NCI-H524 treated with DMSO at 0.1 percent for 48 hours (cell line): Measurements from ENCODE around the gene RBM20.
A peak's percentile ranks its signal among the peaks of the same experiment; 100 is the strongest.

Experiments
- DNase-seq: peaks from one replicate; lab custom pipeline; 2025; lab: John Stamatoyannopoulos, UW

The RBM20 gene

DNA sequence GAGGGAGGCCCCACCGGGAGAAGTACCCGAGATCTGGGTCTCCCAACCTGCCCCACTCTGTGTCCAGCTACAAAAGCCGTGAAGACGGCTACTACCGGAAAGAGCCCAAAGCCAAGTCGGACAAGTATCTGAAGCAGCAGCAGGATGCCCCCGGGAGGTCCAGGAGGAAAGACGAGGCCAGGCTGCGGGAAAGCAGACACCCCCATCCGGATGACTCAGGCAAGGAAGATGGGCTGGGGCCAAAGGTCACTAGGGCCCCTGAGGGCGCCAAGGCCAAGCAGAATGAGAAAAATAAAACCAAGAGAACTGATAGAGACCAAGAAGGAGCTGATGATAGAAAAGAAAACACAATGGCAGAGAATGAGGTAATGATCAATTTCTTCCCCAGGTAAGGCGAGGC, 168.4 kb downstream of the RBM20 start:
- no peak for DNase-seq

DNA sequence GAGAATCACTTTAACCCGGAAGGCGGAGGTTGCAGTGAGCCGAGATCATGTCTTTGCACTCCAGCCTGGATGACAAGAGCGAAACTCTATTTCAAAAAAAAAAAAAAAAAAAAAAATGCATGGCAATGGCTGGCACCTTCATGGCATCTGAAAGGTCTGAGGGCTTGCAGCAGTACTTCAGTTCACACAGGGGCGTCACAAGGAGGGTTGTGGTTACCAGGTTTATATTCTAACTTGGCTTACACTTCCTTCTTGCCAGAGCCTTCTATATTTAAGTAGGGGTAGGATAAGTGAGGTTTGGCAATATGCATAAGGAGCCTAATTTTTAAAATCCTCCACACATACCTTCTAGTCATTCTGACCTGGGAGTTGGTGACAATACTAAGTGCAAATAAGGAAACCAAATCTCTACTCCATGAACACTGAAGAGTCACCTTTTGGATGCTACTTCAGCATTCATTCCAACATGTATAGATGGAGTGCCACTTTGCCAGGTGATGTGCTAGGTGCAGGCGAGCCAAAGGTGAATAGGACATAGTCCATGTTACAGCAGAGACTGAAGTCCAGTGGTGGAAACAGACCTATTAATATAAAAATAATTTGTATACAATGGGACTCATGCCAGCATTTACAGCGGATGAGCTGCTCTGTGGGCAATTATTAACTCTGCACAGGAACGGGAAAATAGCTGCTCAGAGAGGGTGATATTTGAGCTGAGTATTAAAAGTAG, 169.8 kb downstream of the RBM20 start:
- no peak for DNase-seq

DNA sequence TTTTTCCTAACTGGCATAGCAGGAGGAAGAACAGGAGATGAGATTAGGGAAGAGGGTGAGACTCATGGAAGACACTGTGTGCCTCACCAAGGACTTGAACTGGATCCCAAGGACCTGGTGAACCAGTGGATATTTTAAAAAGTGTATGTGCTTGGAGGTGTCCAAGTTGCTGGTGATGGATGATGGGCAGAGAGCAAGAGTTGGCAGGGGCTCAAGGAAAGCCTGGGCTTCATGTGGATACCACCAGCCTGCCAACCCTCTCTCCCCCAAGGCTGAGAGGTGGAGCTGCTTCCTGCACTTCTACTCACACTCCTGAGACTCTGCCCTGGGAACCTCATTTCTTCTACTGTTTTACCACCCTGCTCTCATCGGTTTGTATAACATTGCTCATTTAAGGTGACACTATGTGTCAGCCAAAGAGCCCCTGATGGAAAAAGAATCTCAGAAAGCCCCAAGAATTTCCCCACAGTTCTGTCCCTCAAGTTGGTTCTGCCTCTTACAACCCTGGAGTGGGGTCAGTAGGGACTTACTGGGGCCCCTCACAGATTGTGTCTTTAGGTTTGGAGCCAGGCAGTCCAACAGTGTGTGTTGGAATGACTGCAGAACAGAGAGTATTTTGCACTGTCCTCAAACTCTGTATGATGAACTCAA, 171.3 kb downstream of the RBM20 start:
- no peak for DNase-seq

DNA sequence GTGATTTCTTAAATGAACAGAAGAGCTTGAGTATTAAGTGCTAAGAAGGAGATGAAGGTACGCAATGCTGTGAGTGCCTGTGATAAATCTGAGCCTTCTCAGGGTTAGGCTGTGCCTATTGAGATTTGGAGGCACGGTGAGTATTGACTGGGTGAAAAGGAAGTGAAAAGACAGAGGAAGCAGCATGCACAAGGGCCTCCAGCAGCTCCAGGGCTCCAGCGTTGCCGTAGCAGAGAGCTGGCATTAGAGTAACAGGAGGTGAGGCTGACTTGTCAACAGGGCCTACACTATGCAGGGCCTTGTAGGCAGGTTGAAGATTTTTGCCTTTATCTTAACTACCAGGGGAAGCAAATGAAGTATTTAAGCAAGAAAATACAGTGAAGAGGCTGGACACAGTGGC, 173.5 kb downstream of the RBM20 start:
- no peak for DNase-seq

DNA sequence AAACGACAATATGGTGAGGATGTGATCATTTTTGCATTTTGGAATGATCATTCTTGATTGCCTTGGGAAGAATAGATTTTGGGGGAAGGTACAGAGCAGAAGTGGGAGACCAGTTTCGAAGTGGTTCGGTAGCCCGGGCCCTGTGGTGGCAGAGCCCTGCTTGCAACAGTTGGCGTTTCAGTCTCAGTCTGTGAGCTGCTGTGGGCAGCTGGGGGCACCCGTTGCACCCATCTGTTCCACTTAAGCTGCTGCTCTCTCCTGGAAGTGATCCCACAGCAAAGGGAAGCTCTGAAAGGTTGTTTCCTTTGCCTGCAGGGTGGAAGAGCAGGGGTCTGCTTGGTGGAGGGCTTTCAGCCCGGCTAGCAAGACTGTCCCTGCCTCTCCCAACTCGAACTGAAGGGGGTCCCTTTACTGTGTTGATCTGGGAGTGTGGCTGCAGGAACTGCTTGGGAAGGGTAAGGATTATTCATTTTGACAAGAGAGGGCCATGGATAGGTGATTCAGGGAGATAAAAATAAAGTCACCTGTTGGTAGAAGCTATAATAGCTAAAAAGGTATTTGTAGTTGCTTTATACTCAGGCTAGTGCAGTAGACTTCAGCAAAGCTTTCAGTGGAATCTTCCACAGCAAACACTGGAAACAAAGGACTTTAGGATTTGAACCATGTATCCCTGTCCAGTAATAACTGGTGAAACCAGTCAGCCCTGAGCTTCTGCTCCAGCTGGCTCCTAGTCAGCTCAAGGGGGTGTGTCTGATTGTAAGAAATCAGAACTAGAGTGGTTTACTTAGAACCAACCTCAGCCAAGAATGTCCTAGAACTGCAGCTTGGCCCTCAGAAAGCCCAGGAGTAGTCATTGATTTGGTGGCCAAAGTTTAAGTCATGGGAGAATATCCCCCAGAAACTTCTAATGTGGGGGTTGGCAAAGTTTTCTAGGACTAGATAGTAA, 174.4 kb downstream of the RBM20 start:
- peak; percentile 12 for DNase-seq

DNA sequence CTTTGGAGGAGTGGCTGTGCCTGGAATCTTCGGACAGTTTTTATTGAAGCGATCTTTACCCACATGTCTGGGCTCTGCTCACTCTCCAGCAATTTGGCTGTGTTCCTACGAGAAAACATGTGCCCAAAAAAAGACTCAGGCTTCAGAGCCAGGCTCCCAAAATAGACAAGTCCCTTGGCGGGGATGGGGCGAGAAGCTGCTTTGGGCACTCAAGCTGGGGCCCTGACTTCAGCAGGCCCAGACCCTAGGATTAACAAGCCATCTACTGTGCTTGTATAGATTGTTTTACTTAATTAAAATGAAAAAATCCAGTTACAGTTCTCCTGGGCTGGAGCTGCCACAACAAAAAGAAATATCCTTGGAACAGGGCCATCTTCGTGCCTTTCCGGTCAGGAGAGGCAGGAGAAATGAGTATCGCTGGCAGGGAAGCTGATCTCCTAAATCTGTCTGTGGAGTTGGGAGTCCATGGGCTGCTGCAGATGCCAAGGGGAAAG, 176.2 kb downstream of the RBM20 start:
- DNase-seq: no peak

DNA sequence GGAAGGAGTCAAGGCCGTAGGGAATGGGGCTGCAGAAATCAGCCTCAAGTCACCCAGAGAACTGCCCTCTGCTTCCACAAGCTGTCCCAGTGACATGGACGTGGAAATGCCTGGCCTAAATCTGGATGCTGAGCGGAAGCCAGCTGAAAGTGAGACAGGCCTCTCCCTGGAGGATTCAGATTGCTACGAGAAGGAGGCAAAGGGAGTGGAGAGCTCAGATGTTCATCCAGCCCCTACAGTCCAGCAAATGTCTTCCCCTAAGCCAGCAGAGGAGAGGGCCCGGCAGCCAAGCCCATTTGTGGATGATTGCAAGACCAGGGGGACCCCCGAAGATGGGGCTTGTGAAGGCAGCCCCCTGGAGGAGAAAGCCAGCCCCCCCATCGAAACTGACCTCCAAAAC, 177.4 kb downstream of the RBM20 start:
- no peak for DNase-seq

DNA sequence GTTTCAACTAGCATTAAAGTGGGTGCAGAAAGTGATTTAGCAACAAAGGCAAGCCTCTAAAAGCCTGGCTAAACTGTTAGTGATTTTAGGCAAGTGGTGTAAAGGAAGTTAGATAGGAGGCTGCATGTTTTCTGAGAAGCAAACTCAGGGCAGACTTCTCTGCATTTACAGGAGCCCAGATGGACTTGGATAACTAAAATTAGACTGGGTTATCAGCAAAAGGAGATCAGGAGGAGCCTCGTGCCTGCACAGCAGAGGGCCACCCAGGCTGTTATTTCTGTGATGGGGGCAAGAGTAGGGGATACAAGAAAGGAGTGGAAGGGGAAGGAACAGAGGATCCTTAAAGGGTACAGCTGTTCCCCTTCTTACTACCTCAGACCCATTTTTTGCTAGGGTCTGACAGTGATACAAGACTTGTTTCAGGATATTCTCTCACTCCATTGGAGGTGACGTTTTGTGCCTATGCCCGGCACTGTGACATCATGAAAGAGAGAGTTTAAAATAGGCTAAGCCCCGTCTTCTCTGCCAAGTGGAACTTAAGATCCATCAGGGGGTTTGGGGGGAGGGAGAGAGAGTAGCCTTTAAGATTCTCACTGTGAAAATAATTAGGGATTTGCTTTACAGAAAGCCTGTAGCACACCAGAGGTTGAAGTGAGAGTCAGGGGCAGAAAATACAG, 178.0 kb downstream of the RBM20 start:
- no peak for DNase-seq

DNA sequence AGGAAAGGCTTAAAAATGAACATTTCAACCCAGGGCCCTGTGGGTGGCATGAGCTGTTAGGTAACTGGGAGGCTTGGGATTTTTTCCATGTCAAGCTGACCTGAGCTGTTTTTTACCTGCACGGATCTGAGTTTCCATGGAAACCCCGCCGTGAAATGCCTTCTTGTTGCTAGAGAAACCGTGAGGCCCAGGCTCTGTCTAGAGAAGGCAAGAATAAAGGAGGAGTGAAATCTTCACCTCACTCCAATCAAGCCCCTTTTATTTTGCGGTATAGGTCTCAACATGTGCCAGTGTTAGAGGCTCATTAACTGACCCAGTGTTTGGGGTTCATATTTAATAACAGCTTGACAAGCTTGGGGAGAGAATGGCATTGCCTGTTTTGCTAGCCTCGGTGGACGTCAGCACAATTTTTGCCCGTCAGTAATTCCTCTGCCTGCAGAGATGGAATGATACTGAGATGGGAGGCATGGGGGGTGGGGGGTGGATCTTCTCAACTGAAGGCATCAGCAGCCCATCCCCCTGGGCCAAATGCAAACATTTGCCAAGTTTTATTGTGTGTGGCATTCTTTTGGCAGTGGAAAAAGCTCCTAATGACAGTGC, 178.7 kb downstream of the RBM20 start:
- no peak for DNase-seq

DNA sequence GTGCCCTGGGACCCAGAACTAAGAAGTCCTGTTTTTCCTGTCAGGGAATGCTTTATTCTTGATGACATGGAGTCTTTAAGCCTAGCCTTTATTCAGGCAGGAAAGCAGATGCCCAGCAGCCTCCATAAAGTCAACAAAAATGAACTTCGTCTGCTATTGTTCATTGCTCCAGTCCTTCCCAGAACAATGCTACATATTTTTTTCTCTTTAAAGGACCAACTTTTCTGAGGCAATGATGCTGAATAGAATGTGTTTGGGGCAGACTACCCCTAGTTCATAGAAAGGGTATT, 180.0 kb downstream of the RBM20 start:
- no peak for DNase-seq

DNA sequence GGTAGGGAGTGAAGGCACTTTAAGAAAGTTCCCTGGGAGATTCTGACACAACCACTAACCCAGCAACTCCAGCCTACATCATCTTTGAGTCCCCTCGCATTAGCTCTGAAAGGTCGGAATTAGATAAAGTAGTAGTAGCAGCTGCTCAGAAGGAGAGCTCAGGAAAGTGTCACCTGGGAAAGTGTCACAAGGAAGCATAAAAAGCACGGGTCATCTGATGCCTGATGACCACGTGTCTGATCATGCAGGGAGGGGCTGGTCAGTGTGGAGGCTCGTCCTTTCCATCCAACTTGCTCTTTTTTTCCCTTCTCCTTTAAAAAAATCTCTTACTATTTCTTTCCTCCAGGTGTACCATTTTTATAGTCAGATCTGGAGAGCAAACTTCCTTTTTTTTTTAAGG, 180.5 kb downstream of the RBM20 start:
- no peak for DNase-seq

DNA sequence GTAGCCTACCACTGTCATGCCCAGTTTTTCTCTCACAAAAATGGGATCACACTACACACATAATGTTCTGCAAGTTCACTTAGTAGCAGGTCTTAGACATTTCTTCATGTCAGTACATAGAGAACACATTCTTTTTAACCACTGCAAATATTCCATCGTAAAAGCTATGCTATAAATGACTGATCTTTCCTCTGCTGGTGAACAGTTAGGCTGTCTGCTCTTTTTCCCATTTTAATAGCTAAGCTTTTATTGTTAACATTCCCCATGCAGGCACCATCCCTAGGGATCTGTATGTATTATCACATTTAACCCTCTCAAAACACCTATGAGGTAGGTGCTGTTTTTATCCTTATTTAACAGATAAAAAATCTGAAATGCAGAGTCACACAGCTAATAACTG, 181.4 kb downstream of the RBM20 start:
- DNase-seq: no peak

DNA sequence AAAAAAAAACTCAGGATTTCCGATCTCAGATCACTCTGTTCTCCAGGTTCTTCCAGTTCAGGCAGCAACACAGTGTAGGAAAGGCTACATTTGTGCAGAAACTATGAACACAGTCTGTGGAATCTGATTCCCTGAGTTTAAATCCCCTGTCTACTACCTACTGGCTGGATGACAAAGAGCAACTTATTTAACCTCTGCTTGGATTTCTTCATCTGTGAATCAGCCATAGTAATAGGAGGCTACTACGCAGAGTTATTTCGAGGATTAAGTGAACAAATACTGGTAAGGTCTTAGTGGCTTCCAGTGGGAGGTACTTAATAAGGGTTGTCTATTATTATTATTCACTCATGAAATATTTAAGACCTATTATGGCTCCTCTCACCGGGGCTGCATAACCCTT, 183.3 kb downstream of the RBM20 start:
- DNase-seq: no peak

DNA sequence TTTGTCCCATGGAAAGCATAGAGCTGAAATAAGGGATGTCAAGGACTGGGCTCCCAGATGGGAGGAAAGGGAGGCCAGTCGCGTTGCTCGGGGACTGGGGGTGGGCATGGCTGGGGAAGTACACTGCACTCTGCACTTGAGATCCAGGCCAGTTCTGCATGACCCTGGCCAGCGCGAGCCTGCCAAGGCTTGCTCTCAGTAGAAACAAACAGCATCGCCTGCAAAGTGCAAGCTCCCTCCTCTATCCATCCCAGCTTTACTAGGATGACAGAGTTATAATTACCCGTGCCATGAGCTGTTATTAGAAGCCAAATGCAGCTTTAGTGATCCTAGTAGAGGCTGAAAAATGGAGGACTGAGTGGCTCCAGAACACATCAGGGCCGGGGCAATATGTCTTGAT, 183.7 kb downstream of the RBM20 start:
- no peak for DNase-seq

DNA sequence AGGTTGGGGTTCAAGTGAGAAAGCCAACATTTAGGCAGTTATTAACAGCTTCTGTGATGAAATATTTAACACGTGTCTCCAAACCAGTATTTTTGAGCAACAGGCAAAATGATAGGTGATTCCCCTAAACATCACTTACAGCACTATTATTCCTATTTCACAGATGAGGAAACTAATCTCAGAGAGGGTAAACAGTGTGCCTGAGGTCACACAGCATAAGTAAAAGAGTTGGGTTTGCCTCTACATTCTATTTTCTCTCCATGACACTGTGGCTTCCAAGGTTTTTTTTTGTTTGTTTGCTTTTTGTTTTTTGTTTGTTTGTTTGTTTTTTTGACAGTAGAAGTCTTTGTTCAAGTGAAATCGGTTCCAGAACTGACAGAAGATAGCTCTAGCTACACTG, 184.4 kb downstream of the RBM20 start:
- DNase-seq: no peak

DNA sequence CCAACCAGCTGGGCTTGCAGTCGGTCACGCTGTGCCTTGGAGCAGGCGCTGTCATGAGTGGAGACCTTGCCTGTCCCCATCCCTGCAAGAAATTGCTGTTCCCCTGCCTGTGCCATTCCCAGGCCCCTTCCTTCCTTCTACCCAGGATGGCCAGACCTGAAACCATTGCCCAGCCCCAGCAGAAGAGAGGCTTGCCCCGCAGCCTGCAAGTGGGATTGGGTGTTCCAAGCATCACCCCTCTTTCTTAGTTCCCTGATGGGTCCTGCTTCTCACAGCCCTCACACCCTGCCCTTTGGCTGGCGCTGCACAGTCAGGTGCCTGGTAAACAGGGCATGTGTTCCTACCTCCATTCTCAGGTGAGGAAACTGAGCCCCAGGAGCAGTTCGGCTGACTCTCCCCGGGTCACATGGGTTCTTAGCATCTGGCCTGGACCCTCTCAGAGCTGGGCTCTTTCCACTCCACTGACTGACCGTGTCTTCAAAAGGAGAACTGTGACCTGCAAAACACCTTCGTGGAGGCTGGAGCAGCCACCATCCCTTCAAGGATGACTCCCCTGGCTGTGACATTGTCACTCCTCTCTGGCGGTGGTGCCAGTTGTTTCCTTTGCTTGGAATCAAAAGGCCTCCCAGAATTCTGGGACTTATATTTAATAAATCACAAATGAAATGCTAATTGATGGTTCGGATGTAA, 185.7 kb downstream of the RBM20 start:
- DNase-seq: no peak

DNA sequence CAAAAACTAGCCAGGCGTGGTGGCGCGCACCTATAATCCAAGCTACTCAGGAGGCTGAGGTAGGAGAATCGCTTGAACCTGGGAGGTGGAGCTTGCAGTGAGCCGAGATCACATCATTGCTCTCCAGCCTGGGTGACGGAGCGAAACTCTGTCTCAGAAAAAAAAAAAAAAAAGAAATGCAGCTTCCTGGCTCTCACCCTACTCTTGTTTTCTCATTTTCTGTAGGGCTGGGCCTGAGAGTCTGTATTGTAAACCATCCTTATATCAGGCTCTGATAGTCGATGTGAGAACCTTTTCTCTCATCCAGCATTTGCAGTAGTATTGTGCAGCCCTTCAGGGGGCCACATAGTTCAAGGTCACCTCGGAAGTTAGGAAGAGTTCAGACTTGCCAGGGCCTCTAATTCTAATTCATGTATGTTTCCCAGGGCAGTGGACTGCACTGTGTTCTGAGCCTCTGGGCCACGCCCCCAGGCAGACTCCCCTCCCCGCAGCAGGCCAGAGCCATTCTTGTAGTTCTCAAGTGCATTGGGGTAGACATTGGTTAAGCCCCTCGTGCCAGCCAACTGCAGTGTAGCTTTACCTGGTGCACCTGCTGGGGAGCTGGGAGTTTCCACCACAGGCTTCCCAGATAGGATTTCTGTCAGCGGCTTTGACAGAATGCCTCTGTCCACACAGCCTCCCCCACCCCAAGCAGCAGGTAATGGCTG, 189.3 kb downstream of the RBM20 start:
- DNase-seq: no peak

DNA sequence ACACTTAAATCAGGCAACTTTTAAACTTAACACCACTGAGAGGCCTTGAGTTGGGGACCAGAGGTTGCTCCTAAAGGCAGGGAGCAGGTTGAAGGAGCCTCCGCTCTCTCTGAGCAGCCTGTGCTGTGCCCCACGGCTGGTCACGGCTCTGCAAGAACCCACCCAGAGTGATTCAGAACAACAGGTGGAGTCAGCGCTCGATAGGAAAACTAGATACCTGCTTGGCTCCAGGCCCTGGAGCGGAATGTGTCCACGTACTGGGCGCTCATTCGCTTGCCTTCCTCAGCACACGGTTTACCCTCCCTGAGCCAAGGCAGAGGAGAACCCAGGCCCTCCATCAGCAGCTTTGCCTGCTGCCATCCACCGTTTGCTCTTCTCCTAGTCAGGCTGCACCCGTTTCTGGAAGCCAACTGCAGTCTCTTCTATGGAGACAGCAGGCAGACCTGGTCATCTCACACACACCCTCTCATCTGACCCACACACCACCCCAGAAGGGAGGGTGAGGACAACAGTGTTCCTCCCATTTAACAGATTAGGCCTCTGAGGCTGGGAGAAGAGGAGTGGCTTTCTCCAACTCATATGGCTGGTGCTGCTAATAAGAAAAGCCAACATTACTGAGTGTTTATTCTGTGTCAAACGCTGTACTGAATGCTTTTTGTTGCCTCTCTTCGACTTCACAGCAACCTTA, 189.9 kb downstream of the RBM20 start:
- DNase-seq: no peak

DNA sequence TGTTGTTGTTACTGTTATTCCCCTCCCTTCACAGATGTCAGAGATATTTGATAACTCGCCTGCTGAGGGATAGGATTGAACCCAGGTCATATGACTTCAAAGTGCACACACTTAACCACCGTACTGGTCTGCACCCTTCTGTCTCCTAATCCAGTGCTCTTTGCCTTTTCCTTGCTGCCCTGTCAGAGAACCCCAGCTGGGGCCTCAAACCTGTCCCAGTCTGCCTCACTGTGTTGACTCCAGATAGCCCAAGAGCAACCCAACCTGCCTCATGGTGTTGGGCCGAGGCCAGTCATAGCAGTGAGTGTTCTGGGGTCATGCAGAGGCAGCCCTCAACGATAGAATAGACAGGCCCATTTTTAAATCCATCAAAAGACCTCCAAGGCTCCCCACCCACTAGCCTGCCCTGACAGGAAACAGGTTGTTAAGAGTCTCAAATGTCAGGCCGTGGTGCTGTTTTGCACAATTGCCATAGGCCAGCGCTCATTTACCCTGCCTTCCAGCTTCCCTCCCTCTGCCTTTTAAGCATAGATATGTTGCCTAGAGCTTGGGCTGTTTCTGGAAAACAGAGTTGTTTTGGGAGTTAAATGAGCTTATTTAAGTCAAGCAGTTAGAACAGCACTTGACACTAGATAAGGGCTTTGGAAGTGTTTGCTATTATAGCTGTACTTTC, 190.6 kb downstream of the RBM20 start:
- DNase-seq: no peak

DNA sequence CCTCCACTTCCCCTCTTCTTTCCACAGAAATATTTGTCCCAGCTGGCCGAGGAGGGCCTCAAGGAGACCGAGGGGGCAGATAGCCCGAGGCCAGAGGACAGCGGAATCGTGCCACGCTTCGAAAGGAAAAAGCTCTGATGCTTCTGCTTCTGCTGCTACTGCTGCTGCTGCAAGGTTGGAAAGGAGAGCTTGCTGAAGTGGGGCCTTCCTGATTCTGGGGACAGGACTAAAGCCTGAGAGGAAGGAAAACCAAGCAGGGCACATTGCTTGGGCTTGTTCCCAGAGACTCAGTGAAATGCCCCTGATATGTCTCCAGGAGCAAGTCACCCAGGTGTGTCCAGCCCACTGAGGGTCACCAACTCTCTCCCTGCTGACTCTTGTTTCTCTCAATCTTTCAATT, 191.7 kb downstream of the RBM20 start:
- DNase-seq: no peak
